Left cardiac atrium (tissue), 4 donors: ENCODE data around the gene KRABD2. TPM values are rescaled to one million over a fixed set of nuclear protein-coding genes. Genes with fewer than 3 reads are reported as not detected.

ENCODE experiments used
- ATAC-seq, 2 donors: fragments of 200-7000 bp; cut with Tn5 transposase; one replicate each; pipeline ENCODE4 v1.9.1; 2020; ENCODE audit warnings: mild to moderate bottlenecking in 2 of 2, moderate library complexity in 2 of 2
- DNase-seq: peaks from one replicate; pipeline ENCODE4 v3.0.0-alpha.2; 2020
- intact Hi-C, 2 donors: fragments of 100-400 bp; cut with DNase I; formaldehyde crosslinking; loops; one replicate each; pipeline versions ENCODE4 v1.14.1 to v1.15.1; 2022 to 2023
- total RNA-seq, 2 donors: library from RNA; stranded (reverse); fragmentation: NEBNext Ultra II Directional; extraction: Animal tissue kit (Norgen Biotek cat#: 25700); gene quantifications; one replicate each; pipeline ENCODE4 v1.2.1, GENCODE V29; 2021
- donor health status: DM: no; HTN: yes; CAD: no.
- donor health status: DM: no; HTN: yes; CAD: no; lungs with severe emphysema.
- donor health status: DM: yes; HTN: yes; CAD: no.
- donor health status: Dilated cardiomyopathy.

KRABD2 gene

GRCh38 chr17:8333281-8333680 lies 43.2 kb downstream of the KRABD2 start:
- DNase-seq = no peak
- intact Hi-C loops = no loop called here
- ATAC-seq = peak; percentile 28 to 30

DNA sequence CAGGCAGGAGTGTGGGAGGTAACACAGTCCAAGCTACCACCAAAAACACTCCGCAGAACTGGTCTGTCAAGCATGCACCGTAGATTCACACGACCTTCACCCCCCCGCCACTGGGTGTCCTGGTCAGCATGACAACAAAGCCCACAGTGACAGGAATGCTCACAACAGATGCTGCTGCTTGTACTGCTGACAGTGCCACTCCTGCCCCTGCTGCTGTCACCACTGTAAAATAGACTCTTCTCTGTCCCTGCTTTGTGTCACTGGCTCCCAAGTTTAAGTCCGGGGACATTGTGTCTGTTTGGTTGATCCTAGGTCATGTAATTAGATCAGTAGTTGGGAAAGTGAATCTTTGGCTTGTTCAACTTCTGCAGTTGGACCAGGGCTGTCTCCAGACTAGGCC lies 43.8 kb downstream of the KRABD2 start:
- ATAC-seq = peak; percentile 53 to 91

GRCh38 chr17:8332128-8332527 lies 44.4 kb downstream of the KRABD2 start:
- intact Hi-C loops = no loop called here
- no peak for DNase-seq
- ATAC-seq = no peak

More for the DNA sequence above, 43.8 kb downstream of the KRABD2 start:
- intact Hi-C loops = no loop called here
- DNase-seq = no peak

DNA sequence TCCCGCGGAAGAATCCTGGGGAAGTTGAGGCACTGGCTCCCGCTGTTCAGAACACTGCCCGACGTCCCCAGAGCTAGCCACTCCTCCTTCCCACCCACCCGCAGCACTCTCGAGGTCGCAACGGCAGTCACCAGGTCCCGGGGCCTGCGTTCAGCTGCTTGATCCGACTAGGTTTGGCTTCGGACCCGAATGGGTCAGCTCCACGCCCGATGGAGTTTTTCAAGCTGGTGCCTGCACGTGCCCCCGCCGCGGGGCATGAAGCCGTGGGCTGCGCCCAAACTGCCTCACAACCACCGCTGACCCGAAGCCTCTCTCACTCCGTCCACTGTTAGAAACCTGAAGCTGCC lies 49.2 kb downstream of the KRABD2 start:
- no peak for DNase-seq
- intact Hi-C loops = no loop called here
- peak; percentile 21 to 46 for ATAC-seq

Other genes with a start within 250 kb of the KRABD2 start
- gene PER1, start 224.3 kb downstream of the KRABD2 start, total RNA-seq = 100 to 1,000 TPM; 125 to 134 TPM
- gene VAMP2, start 213.8 kb downstream of the KRABD2 start, total RNA-seq = 10 to 100 TPM; 59.1 to 72.3 TPM
- 1 to 10 TPM; 6.8 to 8.0 TPM for gene TMEM107, start 200.3 kb downstream of the KRABD2 start, total RNA-seq
- 1 to 10 TPM; 5.8 to 8.9 TPM for gene BORCS6, start 186.5 kb downstream of the KRABD2 start, total RNA-seq
- gene AURKB, start 166.1 kb downstream of the KRABD2 start, total RNA-seq = 1 to 10 TPM; 1.4 to 1.5 TPM
- 10 to 100 TPM; 16.0 to 16.6 TPM for gene CTC1, start 128.6 kb downstream of the KRABD2 start, total RNA-seq
- 10 to 100 TPM; 13.5 to 24.1 TPM for gene PFAS, start 127.4 kb downstream of the KRABD2 start, total RNA-seq
- gene RANGRF, start 88.0 kb downstream of the KRABD2 start, total RNA-seq = 10 to 100 TPM; 23.3 to 25.7 TPM
- gene SLC25A35, start 81.3 kb downstream of the KRABD2 start, total RNA-seq = 1 to 10 TPM; 2.2 to 2.8 TPM
- gene ARHGEF15, start 66.5 kb downstream of the KRABD2 start, total RNA-seq = 10 to 100 TPM; 14.3 to 27.4 TPM
- not detected for gene ODF4, start 36.9 kb downstream of the KRABD2 start, total RNA-seq
- 1,000 to 10,000 TPM; 1,025 to 1,062 TPM for gene RPL26, start 6.5 kb upstream of the KRABD2 start, total RNA-seq
- not detected for gene RNF222, start 21.1 kb upstream of the KRABD2 start, total RNA-seq
- gene NDEL1, start 59.2 kb upstream of the KRABD2 start, total RNA-seq = 10 to 100 TPM; 27.8 to 48.8 TPM